ENCODE measurements around the gene SLC4A11.

SLC4A11 gene

DNA sequence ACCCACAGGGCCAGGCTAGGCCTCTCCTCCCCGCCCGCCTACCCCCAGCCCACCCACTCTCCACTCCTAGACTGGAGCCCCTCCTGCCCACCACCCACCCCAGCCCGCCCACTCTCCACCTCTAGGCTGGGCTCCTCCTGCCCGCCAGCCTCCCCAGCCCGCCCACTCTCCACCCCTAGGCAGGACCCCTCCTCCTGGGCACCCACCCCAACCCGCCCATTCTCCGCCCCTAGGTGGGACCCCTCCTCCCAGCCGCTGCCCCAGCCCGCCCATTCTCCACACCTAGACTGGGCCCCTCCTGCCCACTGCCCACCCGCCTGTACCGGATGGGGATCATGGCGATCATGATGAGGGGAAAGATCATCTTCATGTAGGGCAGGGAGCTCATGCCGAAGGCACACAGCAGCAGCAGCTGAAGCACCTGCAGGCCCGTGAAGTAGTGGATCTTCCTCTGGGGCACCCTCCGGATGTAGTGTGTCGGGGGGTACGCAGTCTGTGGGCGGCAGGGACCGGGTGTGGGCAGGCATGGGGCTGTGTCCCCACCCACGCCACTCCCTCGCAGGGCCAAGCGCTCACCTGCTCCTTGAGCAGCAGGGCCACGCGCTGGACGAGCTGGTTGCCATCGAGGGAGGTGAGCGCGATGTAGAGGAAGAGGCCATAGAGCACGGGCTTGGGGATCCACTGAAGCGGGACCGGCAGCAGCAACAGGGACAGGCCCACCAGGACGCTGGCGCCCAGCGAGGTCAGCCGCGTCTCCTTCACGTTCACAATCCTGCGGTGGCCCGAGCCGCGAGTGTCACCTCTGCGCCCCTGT lies 10.8 kb downstream of the SLC4A11 start:
- FAIRE-seq, result no peak
- TF ChIP-seq, protein P1, sequence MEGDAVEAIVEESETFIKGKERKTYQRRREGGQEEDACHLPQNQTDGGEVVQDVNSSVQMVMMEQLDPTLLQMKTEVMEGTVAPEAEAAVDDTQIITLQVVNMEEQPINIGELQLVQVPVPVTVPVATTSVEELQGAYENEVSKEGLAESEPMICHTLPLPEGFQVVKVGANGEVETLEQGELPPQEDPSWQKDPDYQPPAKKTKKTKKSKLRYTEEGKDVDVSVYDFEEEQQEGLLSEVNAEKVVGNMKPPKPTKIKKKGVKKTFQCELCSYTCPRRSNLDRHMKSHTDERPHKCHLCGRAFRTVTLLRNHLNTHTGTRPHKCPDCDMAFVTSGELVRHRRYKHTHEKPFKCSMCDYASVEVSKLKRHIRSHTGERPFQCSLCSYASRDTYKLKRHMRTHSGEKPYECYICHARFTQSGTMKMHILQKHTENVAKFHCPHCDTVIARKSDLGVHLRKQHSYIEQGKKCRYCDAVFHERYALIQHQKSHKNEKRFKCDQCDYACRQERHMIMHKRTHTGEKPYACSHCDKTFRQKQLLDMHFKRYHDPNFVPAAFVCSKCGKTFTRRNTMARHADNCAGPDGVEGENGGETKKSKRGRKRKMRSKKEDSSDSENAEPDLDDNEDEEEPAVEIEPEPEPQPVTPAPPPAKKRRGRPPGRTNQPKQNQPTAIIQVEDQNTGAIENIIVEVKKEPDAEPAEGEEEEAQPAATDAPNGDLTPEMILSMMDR (IDR thresholded peaks at IDR 0.05; ENCODE audit: insufficient read depth, missing control alignments), result no peak
- no peak for DNase-seq (ENCODE audit: insufficient read length, low spot score)

DNA sequence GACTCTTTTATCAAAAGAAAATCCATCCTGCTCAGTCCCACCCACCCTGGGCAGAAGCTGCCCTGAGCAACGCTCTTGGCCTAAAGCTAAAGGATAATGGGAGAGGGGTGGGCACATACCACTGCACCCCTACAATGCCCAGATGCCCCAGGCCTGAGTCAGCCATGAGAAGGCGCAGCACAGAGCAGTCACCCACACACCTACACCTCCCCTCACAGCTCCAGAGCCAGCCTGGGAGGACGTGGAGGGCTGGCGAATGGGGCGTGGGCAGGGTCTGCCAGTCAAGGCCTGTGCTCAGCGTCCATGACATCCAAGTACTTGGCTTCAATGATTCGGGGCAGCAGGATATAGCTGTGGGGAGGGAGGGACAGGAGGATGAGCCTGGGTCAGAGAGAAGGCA lies 11.5 kb downstream of the SLC4A11 start:
- no peak for FAIRE-seq
- TF ChIP-seq, protein P1 (IDR thresholded peaks at IDR 0.05; ENCODE audit: insufficient read depth, missing control alignments), result no peak

DNA sequence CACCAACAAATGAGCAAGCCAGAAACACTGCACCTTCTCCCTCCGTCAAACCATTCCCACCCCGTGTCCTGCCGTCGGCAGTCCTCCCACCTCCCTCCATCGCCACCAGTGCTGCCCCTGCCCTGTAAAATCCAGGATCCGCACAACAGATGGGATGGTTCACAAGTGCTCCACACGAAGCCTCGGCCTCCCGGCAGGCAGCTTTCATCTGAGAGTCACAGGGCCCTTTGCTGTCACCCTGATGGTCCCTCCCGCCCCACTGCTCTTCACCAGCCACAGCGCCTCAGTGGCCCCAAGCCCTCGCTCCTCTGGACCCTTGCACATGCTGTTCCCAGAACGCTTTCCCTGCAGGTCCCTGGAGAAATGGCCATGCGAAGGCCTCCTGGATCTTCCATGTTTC lies 12.1 kb downstream of the SLC4A11 start:
- FAIRE-seq (no peak), DNase-seq (ENCODE audit: insufficient read length, low spot score) (no peak)
- TF ChIP-seq, protein P1 (IDR thresholded peaks at IDR 0.05; ENCODE audit: insufficient read depth, missing control alignments), result no peak

More for the DNA sequence above, 11.5 kb downstream of the SLC4A11 start:
- no peak for DNase-seq (ENCODE audit: insufficient read length, low spot score)

DNA sequence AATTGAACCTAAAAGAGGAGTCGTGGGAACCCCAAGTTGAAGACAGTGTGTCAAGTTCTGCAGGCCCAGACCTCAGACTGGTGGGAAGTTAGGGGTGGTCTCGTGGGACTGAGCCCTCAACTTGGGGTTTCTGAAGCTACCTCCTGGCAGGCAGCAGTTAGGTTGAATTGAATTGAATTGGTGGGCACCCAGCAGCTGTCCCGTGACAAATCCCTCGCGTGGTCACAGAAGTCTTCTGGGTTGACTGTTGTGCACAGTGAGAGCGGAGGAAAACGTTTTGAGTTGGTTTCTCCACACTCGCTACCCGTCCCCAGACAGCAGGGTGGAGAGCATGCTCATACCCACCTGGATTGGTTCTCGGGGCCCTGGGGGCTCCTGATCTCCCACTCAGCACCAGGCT lies 12.9 kb downstream of the SLC4A11 start:
- TF ChIP-seq, protein P1 (IDR thresholded peaks at IDR 0.05; ENCODE audit: insufficient read depth, missing control alignments), result no peak
- DNase-seq (ENCODE audit: insufficient read length, low spot score), result no peak
- FAIRE-seq, result no peak

DNA sequence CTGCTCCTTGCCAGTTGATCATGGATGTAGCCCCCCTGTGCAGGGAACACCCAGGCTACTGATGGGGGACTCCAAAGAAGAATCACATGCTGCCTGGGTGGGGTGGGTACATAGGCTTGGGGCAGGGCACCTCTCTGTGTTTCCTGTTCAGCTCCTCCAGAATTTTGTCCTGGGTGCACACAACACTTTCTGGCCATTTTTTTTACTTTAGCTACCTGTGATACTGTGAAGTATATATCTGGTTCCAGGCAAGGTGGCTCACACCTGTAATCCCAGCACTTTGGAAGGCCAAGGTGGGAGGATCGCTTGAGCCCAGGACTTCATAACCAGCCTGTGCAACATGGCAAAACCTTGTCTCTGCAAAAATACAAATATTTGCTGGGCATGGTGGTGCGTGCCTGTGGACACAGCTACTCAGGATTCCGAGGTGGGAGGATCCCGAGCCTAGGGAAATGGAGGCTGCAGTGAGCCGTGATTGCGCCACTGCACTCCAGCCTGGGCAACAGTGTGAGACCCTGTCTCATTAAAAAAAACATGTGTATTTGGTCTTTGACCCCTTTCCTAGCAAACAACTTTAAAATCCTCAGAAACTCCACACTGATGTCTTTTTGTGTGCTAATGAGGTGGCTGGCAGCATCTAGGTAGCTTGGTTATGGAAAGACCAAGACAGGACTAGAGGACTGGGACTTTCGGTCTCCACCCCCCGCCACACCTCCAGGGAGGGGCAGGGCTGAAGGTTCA lies 14.1 kb downstream of the SLC4A11 start:
- no peak for DNase-seq (ENCODE audit: insufficient read length, low spot score)
- FAIRE-seq, result no peak
- TF ChIP-seq, protein P1 (IDR thresholded peaks at IDR 0.05; ENCODE audit: insufficient read depth, missing control alignments), result no peak

DNA sequence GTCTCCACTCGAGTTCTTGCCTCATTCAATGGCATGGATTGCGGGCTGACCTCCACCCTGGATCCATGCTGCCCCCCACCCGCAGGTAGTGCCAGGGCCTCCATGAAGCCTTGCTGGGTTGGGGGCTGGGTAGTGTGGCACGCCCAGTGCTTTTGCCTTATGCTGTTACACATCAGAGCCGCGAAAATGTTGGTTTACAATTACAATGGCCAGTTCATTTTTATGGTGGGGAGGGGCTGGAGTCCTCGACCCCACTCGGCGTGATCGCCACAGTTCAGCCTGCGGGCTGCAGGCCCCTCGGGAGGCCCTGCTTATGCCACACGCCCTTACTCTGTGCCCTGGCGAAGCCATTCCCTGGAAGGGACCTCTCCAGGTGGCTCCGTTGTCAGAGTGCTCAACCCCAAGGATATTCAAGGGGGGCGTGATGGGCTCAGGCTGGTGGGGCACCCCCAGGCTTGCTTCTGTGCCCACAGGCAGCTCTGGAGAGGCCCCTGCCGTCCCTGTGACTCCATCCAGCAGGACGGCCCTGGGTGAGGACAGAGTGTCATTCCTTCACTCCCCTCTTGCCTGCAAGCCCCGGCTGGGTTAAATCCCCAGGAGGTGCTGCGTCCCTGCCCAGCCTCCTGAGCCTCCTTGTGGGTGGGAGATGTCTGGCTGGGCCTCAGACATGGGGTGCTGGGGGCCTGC lies 14.9 kb downstream of the SLC4A11 start:
- TF ChIP-seq, protein P1 (IDR thresholded peaks at IDR 0.05; ENCODE audit: insufficient read depth, missing control alignments), result no peak
- no peak for FAIRE-seq
- DNase-seq (ENCODE audit: insufficient read length, low spot score), result no peak
